ENCODE data around the gene LINS1.

DNA sequence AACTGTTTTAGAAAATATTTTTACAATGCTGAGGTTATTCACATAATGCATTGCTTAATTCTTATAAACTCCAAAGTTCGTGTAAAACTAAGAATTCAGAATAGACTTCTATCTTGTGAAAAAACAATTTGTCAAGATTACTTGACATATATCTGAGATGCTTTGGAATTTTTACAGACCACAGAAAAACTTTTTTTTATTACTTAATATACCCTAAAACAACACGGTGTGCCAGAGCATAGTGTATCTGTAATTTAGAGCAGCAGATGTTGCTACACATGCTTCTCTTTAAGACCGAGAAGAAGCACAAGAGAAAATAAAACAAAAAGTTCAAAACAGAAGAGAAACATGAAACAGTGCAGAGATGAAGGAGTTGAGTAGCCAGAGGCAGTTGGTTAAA is 26.8 kb upstream of the LINS1 start:
- TF ChIP-seq POLR2AphosphoS5 (IDR thresholded peaks at IDR 0.05; ENCODE audit: low read depth, low read length) (no peak), CTCF (IDR thresholded peaks at IDR 0.05; ENCODE audit: control extremely low read depth in 1 of 3, insufficient read depth in 1 of 3, low read depth in 1 of 3, low read length in 3 of 3) (no peak), MAFK (IDR thresholded peaks at IDR 0.05; ENCODE audit: low read depth, low read length) (no peak), BRCA1 (IDR thresholded peaks at IDR 0.05; ENCODE audit: low read depth, low read length) (no peak), TBP (IDR thresholded peaks at IDR 0.05; ENCODE audit: low read depth, low read length) (no peak), POLR2A (IDR thresholded peaks at IDR 0.05; ENCODE audit: control extremely low read depth in 1 of 2, low read depth in 2 of 2, low read length in 2 of 2) (no peak), EP300 (IDR thresholded peaks at IDR 0.05; ENCODE audit: borderline replicate concordance in 1 of 2, low read depth in 2 of 2, low read length in 2 of 2) (no peak), GABPA (IDR thresholded peaks at IDR 0.05; ENCODE audit: borderline replicate concordance, insufficient read depth, low read length) (no peak)

Data from H1 (cell line).